ENCODE measurements around the gene BRF1. TPM values are rescaled to one million over a fixed set of nuclear protein-coding genes. Genes with fewer than 3 reads are reported as not detected.

BRF1 gene
- total and polyA plus RNA-seq, 2 of the 8 experiments (the other 6 are each of a cell fraction or from before 2014, with no cell fraction given) = 7.7 to 18.3 TPM

- TF ChIP-seq CHD7 (IDR thresholded peaks at IDR 0.05; ENCODE audit: insufficient replicate concordance, low read length) = no peak
- no peak for TF ChIP-seq NANOG (IDR thresholded peaks at IDR 0.05; ENCODE audit: insufficient read depth, low read depth, low read length, poor library complexity, severe bottlenecking)
- TF ChIP-seq RAD21 (IDR thresholded peaks at IDR 0.05 in 1 of 2, conservative IDR thresholded peaks at IDR 0.05 in 1 of 2; ENCODE audit: low read depth in 2 of 2, low read length in 2 of 2) = no peak
- no peak for TF ChIP-seq CREB1 (IDR thresholded peaks at IDR 0.05)
- no peak for TF ChIP-seq NRF1 (IDR thresholded peaks at IDR 0.05; ENCODE audit: low read depth, low read length)
- no peak for TF ChIP-seq SIX5 (IDR thresholded peaks at IDR 0.05; ENCODE audit: low read depth, low read length)
- TF ChIP-seq BCL11A (IDR thresholded peaks at IDR 0.05; ENCODE audit: low read depth in 2 of 2, low read length in 2 of 2) = no peak
- TF ChIP-seq CTCF (IDR thresholded peaks at IDR 0.05; ENCODE audit: control extremely low read depth in 1 of 3, insufficient read depth in 1 of 3, low read depth in 1 of 3, low read length in 3 of 3) = no peak
- no peak for TF ChIP-seq SUZ12 (IDR thresholded peaks at IDR 0.05; ENCODE audit: low read length)
Measured at GRCh38 chr14:105217774-105218173, 83.0 kb downstream of the BRF1 start (continued).
